SH-SY5Y (cell line): Measurements from ENCODE around the gene NKAIN4.

Experiments used
- GATA2 ChIP-seq: IDR thresholded peaks from 2 replicates; pipeline ENCODE4 v1.6.1; 2011; ENCODE audit warnings: mild to moderate bottlenecking, low read depth, low read length
- GATA3 ChIP-seq: IDR thresholded peaks from 2 replicates; pipeline ENCODE4 v1.6.1; 2011; ENCODE audit warnings: low read depth, mild to moderate bottlenecking, low read length, moderate library complexity

Gene NKAIN4

DNA sequence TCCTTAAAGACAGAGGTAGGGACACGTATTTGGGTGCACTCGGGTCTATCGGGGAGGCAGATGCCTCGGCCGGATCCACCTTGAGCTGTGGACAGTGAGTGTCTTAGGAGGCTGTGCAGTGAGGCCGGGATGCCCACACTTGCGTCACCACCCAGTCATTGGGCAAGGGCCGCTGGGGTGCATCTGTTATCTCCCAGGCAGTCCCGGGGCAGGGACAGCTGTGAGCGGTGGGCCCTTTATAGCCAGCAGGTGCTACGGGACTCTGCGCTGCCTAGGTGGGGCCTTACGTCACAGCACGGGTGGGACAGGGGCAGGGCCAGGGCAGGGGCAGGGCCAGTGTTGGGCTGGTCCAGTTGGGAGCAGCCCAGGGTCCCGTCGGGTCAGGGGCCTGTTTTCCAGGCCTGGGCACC lies 38.0 kb upstream of the NKAIN4 start:
- TF ChIP-seq GATA2: no peak
- no peak for TF ChIP-seq GATA3

DNA sequence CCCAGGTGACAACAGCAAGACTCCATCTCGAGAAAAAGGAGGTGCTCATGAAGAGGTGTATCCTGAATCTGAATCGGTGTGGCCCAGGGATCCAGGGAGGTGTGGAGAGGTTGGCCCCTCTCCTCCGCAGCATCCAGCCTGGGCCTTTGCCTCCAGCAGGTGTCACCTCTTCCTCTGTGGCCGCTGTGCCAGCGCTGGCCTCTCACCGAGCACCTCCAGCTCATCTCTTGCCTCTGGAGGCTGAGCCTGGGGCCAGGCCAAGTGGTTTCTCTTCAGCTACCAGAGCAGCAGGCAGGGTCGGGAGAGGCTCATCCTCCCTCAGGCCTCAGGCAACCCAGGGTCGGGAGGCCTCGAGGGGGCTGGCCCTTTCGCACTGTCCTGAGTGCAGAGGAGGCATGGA lies 37.5 kb upstream of the NKAIN4 start:
- TF ChIP-seq GATA2 (no peak), GATA3 (no peak)

DNA sequence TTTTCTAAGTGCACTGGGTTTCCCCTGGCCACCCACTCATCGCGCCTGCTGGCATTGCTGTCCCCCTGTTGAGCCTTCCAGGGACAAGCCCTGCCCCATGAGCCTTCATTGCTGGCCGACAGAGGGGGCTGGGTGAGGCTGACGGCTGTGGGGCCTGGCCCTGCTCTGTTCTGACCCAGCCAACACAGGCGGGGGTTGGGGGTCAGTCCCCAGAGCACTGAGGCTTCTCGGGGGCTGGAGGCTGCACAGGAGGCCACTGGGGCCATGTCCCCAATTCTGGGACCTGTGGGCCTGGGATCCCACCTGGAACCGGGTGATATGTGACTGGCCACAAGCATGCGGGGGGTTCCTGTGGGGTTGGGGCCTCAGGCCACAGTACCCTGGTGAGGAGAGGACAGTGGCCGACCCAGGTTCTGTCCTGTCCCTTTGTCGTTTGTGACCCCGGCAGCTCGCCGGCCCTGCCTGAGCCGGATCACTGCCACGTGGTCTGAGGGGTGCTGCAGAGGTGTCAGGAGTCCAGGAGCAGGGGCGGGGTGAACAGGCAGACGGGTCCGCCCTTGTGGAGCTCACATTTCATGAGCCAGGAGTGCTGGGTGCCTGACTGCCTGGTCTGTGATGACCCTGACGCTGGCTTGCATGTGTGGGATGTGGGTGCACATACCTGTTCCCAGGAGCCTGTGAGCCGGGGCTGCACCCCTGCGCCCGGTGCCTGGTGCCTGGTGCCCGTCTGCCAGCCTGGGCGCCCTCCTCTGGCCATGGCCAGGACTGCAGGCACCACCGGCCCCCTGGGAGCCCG lies 36.6 kb upstream of the NKAIN4 start:
- TF ChIP-seq GATA3 (no peak), GATA2 (no peak)

DNA sequence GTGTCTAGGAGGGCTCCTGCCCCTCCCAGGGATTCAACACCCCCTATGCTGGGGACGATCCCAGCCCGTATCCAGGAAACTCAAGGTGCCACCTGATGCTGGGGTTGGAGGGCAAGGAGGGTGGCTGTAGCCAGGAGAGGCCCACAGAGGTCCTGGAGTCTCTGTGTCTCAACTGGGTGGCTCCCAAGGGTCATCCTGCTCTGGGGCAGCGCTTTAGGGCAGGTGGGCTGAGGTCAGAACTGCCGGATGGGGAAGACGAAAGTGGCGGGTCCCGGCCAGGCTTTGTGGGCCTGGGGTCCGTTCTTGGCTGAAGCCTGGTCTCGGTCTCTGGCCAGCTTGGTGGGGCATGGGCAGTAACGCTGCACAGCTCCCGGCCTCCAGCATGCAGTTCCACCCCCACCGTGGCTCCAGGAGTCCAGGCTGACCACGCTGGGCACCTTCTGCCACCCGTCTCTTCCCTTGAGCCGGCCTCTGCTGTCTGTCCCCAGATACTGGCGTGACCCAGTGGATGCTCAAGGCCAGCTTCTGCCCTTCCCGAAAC lies 35.9 kb upstream of the NKAIN4 start:
- TF ChIP-seq GATA3: no peak
- TF ChIP-seq GATA2: no peak

DNA sequence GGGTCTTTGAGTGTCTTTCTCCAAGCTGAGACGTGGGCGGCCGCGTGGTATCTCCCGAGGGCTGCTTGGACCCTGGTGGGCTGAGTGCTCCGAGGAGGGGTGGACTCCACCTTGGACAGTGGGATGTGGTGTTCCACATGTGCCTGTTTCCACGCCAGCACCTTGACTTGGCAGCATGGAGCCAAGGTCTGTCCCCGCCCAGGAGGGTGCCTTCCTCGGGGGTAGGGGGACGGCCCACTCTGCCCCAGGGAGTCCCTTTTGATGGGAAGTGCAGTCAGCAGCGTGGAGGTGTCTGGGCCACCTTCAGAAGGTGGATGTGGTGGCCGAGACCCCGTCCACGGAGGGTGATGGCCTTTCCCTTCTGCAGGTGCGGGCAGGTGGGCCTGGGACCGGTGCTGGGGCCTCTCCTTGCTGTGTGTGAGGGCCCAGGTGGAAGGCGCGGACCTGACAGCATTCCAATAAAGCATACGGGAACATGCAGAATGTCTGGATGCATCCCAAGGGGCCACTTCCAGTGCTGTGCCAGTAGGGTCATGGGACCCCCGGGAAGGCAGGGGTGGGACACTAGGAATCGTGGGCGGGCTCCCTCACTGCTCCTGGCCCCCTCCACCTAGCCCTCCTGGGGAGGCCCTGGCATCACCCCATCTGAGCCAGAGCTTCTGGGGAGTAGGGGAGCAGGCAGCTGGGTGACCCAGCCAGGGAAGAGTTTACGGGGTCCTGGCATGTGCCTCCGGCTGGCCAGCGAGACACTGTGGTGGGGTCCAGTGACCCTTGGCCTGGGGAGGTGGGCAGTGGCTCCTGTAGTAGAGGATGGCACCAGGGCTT lies 35.3 kb upstream of the NKAIN4 start:
- TF ChIP-seq GATA3: no peak
- no peak for TF ChIP-seq GATA2

DNA sequence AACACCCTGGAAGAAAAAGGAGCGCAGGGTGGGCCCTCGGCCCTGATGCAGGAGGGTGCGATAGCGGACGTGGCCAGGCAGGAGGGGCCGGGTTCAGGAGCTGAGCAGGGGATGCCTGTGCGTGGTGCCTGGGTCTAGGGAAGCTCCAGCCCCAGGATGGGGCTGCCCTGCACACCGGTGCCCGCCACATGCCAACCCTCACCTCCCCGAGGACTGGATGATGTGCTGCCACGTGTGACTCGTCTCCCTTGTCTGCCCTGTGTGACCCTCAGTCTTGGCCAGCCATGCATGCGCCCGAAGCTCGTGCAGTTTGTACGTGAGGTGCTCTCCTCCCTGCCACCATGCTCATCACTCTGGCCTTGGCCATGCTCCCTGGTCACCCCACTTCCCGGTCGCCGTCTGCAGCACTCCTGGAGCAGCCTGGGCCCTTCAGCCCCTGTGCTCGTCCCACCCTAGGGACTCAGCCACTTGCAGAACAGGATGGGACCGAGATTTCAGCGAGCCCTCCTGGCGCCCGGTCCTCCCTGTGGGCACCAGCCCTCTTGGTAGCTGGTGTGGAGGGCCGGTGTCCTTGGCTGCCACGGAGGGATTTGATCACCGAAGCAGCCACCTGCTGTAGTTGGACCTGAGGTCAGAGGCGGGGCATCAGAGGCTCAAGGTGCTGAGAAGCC lies 34.5 kb upstream of the NKAIN4 start:
- TF ChIP-seq GATA2: no peak
- no peak for TF ChIP-seq GATA3

DNA sequence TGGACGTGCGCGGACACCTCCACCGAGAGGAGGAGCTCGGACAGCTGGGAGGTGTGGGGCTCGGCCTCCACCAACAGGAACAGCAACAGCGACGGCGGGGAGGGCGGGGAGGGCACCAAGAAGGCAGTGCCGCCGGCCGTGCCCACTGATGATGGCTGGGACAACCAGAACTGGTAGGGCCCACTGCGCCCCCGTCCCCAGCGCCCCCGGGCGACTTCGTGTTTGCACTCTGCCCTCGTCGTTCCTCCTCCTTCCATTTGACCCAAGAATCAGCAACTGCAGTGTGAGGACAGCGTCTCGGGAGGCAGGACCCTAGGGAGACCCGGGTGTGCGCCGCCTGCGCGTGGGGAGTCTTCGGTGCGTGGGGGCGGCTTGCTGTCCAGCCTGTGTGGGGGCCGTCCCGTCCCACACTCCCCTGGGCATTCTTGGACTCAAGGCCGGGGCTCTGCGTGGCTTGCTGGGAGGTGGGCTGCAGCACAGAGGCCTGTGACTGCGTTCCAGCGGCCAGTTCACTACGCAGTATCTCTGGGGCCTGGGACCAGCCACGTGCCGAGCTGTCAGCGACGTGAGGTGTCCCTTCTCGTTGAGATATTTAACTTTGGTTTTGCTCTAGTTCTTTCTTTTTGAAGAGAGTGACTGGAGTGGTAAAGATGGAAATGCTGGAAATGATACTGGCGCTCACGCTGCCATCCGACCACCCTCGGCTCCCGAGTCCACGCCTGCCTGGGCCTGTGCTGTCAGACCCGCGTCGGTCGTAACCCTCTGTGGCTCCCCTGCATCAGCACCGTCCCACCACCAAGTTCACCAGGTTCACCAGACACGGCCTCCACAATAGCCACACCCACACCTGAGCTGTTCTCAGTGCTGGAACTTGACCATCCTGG lies 33.7 kb upstream of the NKAIN4 start:
- TF ChIP-seq GATA3 (no peak), GATA2 (no peak)

DNA sequence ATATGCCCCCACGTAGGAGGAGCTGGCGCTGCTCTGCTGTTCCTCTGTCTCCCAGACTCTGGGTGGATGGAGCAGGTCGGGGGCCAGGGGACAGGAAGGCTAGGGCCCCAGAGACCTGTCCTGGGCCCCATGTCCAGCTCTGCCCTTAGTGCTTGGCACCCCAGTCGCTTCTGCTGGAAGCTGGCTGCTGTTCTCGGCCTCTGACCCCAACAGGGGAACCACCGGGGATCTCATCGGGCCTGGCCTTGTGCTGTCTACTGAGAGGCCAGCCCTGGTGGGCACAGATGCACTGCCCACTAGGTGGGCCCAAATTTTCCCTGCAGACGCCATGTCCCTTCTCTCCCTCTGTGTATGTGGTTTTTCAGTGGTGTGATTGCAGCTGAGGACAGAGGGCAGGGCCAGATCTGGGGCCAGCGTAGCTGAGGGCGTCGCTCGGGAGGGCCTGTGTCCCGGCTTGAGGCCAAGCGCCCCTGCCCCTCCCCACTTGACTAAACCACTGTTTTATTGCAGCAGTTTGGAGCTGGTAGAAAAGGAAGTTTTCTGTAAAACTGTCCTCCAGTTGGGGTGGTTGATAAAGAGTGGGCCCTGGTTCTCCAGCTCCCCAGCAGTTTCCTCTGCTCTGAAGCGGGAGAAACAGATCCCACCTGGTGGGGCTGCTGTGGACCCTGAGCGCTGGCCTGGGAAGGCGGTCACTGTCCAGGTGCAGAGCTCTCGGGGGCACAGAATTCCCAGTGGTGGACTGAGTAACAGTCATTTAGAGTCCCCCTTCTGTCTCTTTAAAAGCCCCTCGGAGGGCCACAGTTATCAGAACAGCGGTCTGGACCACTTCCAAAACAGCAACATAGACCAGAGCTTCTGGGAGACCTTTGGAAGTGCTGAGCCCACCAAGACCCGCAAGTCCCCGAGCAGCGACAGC lies 32.8 kb upstream of the NKAIN4 start:
- TF ChIP-seq GATA3: no peak
- TF ChIP-seq GATA2: no peak

DNA sequence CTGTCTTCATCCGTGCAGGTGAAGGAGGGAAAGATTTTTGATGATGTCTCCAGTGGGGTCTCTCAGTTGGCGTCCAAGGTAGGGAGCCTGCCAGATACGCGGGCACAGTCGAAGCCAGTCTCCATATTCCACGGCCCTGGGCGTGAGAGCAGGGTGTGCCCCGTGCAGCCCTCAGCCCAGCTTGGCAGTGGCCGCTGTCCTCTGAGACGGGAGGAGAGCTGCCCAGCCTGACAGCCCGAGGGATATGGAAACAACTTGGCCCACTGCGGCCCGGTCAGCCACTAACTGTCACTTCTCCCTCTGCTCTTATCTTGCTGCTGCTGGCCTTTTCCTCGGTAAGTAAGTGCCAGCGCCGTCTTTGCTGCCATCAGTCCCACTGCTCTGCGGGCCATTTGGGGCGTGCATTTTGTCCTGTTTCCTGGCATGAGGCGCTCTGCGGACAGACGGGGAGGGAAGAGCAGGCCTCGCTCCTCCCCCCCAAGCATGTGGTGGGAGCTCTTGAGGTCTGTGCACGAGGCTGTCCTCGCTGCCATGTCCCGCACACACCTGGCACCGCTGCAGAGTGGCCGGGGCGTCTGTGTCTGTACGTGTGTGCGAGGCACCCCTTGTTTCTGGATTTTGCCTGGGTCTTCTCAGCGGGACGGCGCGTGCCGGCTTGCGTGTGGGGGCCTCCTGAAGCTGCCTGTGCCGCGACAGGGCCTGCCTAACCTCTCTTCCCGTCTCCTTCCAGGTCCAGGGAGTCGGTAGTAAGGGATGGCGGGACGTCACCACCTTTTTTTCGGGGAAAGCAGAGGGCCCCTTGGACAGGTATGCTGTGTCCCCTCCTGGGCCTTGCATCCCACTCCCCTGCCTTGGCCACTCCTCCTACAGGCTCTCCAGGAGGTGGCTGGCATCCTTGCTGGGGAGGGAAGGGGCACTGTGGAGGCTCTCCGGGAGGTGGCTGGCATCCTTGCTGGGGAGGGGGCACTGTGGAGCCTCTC lies 31.7 kb upstream of the NKAIN4 start:
- TF ChIP-seq GATA3 (no peak), GATA2 (no peak)

DNA sequence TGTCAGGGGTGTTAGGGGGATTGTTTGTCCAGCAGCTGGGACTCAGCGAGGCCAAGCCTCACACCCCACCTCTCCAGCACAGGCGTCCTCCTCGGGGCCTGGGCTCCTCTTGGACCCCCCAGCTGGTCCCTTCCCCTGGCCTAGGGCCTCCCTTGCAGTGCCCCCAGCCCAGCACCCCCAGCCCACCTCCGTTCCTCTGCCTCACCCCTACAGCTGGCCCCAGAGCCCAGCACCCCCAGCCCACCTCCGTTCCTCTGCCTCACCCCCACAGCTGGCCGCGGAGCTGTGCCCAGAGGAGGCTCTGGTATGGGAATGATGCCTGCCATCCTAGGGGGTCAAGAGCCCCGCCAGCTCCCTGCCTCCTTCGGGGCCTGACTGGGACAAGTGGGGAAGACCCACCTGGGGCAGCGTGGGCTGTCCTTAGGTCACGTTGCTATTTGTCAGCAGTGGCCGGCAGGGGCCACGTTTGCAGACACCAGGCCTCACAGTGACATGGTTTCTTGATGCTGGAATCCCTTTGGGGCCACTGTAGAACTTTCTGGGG lies 30.8 kb upstream of the NKAIN4 start:
- TF ChIP-seq GATA2 (no peak), GATA3 (no peak)

DNA sequence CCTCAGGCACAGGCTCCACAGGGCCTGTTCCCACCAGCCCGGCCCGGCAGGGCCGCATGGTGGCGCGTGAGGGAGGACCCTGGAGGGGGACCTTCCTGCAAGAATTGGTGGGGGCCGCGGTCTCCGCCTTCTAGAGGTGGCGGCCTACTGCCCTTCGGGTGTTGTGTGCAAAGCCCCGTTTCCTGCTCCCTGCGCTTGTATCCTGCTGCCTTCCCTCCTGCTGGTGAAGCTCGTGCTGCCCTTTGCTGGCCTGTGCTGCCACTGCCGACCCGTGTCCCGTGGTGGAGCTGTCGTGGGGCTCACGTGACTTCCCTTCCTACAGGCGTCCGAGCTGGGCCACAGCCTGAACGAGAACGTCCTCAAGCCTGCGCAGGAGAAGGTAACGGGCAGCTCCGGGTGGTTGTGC lies 30.3 kb upstream of the NKAIN4 start:
- TF ChIP-seq GATA3: no peak
- TF ChIP-seq GATA2: no peak
